GM18520 (cell line): ENCODE data around the gene FGFRL1.
"Not testable (repeated sequence)": the region's sequence is repeated elsewhere in the genome, so short reads cannot be mapped to it uniquely, and the experiment has no call there.

Experiments
- ATAC-seq: cut with Tn5 transposase; IDR thresholded peaks from one replicate; pipeline ENCODE4 v1.9.1; 2021; ENCODE audit not compliant: unreplicated experiment

The FGFRL1 gene

GRCh38 chr4:972651-973424, 38.6 kb upstream of the FGFRL1 start:
- no peak for ATAC-seq

GRCh38 chr4:973431-974397, 37.7 kb upstream of the FGFRL1 start, which contains the start of gene DGKQ:
Gene DGKQ, minus strand, starts transcription at chr4:973569. Its CDS starts 87 bp downstream, at chr4:973482.
- ATAC-seq: no peak

- ATAC-seq: no peak
Observed at GRCh38 chr4:974668-975067, 36.8 kb upstream of the FGFRL1 start.

GRCh38 chr4:976016-976415, 35.4 kb upstream of the FGFRL1 start:
- not testable (repeated sequence) for ATAC-seq

GRCh38 chr4:978957-979701, 32.3 kb upstream of the FGFRL1 start:
- ATAC-seq: no peak

GRCh38 chr4:982291-982690, 29.1 kb upstream of the FGFRL1 start:
- no peak for ATAC-seq

GRCh38 chr4:982814-983213, 28.6 kb upstream of the FGFRL1 start:
- ATAC-seq: no peak

GRCh38 chr4:984336-985054, 26.9 kb upstream of the FGFRL1 start:
- no peak for ATAC-seq

- no peak for ATAC-seq
Observed at GRCh38 chr4:985123-985830, 26.1 kb upstream of the FGFRL1 start.

GRCh38 chr4:986428-986878, 25.0 kb upstream of the FGFRL1 start:
- no peak for ATAC-seq

- ATAC-seq: peak; percentile 64
Observed at GRCh38 chr4:986879-987623, 24.4 kb upstream of the FGFRL1 start, which contains the start of gene IDUA. Gene IDUA, plus strand, starts transcription at chr4:987044. Its CDS starts 41 bp downstream, at chr4:987085.

- no peak for ATAC-seq
Observed at GRCh38 chr4:987624-988513, 23.6 kb upstream of the FGFRL1 start.

- ATAC-seq: no peak
Observed at GRCh38 chr4:988726-989721, 22.4 kb upstream of the FGFRL1 start.

- ATAC-seq: no peak
Observed at GRCh38 chr4:989722-990471, 21.5 kb upstream of the FGFRL1 start.

GRCh38 chr4:990746-991367, 20.6 kb upstream of the FGFRL1 start:
- no peak for ATAC-seq
